Measurements from ENCODE around the gene VGLL4.
"Not testable (repeated sequence)": the region's sequence is repeated elsewhere in the genome, so short reads cannot be mapped to it uniquely, and the experiment has no call there.

VGLL4 gene

DNA sequence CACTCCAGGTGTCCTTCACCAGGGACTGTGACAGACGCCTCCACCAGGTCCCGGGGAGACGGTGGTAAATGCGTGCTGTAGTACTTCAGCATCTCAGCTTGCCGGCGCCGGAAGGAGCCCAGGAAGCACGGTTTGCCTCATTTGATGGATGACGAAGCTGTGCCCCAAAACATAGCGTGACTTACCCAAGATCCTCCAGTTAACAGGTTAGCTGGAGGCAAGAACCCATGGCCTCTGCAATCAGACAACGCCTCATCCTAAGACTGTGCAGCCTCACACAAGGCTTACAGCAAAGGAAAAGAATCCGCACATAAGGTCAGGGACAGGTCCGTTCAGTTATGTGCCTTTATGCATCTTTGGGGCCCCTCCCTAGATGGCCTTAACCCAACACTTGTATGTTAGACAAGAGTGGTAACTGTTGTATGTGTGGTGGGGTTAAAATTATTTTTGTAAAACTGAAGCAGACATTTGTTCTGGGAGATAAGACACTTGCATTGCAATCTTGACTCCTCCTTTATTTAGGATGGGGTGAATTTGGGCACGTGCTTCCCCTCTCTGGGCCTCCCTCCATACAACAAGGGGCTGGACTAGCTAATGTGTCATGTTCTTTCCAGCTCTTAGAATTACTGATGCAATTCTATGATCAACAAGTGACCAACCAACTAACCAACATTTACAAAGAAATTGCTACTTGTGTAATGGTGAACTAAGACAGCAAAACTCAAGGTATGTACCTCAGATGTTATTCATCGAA is 39.4 kb downstream of the VGLL4 start:
- DNase-seq, result no peak

DNA sequence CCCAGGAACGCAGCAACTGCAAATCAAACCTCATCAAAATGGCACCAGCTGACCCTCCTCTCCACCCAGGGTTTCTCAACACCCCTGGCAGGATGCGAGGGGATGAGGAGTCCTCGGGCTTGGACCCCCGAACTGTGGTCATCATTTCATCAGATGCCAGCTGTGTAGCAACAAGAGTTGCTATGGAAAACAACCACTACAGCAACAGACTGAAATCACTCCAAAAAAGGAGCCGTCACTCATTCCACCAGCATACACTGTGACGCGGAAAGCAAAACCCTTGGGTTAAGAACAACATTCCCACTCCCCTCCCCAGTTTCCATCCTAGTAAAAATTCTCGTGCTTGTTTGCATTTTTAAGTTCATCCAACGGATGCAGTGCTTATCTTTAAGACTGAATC is 40.1 kb downstream of the VGLL4 start:
- no peak for DNase-seq

DNA sequence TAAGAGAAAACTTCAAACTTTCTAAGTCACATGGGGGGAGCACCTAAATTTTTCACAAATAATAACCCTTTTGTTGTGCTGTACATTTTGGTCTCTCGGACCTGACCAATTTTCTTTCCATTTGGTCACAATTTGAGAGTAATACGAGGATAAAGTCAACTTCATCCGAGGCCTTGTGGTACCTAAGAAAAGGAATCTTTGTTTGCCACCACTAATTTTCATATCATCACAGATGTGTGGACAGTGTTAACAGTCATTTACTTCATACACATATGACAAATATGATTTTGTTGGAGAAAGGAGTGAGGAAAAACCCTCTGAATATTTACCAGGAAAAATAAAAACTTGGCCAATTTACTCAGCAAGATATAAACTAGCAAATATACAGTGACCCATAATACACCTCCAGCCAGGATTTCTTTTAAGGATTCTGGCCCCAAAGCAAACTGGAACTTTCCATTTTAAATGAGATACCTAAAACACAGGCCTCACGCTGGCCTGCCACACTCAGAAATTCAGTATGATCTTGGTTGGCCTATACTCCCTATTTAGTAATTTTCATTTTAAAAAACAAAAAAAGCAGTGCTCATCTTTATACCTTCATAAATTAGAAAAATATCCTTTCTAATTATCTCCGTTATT is 40.7 kb downstream of the VGLL4 start:
- no peak for DNase-seq

DNA sequence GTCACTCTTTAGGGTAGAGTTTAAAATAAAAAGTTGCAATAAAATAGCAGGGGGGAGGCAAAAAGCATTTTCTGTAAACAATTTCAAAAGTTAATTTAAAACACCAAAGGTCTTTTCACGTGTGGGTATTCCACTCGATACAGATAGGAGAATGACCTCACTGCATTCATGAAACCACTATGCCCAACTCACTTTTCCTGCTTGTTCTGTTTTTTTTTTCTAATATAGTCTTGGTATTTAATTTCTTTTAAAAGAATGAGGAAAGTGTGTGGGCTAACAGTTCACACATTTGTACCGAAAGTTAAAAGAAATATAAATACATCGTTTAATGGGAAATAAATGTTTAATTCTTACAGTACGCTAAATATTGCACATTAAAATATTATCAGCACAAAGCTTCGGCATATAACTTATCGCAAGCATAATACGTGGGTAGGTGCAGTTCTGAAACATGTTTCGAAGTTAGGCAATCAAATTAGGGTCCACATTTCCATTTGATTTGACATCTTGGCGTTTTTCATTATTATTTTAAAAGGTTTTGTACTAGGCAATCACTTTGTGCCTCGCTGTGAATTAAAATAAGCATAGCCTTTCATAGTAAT is 41.4 kb downstream of the VGLL4 start:
- no peak for DNase-seq

DNA sequence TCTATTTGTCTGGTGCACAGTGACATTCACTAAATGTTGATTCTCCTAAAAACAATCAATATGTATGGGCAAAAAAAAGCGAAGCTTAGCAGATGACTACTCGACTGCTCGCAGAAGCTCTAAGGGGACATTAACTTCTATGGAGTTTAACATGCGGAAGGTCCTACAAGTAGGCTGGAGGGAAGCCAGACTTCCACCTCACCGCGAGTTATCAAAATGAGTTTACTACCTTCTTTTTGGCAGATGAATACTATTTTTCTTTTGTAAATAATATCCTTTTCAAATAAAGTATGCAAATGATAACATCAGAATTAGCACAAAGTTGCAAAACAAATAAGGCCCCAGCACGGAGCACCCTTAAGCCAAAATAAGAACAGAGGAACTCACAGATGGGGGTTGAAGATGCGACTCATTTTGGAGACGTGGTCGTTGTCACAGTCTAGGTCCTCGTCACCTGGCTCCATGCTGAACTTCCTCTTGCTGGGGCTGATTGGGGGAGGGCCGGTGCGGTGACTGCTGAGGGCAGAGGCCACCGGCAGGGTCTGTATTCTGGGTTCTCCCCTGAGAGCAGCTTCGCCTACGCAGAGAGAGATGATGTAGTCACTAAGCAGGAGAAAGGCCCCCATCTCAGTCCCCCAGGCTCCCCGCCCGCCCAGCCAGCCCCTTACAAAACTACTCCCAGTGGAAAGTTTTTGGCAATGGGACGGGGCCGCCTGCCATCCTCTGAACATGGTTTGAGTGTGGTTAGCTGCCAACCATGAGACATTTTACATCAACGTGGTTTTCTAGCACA is 42.1 kb downstream of the VGLL4 start:
- DNase-seq, result no peak

DNA sequence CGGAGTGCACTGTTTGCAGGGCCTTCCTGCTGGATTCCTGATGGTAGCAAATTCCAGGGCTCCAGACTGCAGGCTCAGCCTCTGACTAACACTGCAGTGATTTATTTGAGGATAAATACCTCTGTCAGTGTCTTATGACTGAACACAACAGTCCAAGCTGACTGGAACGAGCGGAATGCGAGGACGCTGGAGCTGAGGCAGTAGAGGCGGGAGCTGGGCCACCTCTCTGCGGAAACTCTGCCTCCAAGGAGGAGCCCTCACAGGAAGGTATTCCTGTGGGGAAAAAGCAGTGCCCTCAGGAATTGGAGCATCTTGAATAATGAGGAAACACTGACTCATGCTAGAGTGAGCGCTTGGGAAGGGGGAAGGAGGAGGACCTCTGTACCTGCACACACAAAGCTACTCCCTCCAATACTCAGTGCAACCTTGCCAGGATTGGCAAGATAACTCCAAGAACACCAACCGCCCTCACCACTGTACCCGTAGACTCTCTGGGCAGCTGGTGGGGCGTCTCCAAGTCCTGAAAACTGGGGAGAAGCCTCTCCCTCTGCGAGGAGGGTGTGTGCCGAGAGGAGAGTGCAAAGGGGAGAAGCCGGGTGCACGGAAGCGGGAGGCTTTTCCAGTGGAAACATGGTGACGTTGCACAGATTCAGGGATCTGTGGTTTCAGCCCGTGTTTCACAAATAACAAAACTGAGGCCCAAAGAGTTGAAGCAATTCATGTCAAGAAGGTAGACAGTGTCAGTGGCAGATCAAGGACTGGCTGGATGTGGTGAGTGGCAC is 43.0 kb downstream of the VGLL4 start:
- no peak for DNase-seq

DNA sequence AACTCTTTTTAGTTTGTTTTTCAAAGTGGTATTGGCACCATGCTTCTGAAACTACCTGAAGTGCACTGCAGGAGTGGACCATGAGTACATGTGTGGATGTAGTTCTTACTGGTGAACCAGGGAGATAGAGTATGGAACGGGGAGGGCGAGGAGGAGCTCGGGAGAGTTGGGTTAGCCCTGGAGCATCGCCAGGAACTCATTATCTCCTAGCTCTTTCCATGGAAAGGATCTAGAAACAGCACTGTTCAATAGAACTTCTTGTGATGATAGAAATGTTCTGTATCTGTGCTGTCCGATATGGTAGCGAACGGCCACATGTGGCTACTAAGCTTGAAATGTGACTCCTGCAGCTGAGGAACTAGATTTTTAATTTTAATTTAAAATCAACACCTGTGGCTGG is 47.3 kb downstream of the VGLL4 start:
- DNase-seq, result no peak

DNA sequence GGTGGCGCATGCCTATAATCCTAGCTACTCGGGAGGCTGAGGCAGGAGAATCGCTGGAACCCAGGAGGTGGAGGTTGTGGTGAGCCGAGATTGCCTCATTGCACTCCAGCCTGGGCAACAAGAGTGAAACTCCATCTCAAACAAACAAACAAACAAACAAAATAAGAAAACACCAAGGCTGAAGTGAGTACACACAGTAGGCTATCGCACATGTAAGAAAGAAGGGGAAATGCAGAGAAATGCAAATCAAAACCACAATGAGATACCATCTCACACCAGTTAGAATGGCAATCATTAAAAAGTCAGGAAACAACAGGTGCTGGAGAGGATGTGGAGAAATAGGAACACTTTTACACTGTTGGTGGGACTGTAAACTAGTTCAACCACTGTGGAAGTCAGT is 48.7 kb downstream of the VGLL4 start:
- DNase-seq, result not testable (repeated sequence)

DNA sequence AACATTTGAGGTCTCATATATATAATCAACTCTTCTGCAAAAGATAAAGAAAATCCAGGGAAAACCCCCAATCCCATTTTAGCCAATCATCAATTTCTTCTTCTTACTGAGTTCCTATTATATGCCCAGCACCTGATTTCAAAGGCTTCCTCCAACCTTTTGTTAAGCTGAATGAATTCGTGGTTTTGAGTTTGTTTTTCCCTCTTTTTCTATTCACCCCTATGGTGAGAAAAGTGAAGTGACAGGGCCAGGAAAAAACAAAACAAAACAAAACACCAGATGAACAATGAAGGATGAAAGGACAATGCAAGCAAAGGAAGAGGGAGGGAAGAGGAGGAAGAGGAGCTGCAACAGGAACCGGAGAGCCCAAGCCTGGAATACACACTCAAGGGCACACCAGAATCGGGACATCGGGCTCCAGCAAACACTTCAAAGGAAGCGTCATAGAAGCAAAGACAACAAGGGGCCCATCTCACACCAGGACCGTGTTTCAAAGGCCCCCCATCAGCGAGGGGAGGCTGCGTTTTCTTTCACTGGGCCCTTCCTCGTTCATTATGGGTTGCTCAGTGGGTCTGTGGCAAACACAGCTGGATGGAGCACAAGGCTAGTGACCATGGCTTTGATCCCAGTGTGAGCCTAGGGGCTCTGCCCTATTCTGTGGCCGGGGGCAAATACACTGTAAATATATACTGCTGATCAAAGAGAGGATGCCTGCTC is 50.2 kb downstream of the VGLL4 start:
- DNase-seq, result no peak

DNA sequence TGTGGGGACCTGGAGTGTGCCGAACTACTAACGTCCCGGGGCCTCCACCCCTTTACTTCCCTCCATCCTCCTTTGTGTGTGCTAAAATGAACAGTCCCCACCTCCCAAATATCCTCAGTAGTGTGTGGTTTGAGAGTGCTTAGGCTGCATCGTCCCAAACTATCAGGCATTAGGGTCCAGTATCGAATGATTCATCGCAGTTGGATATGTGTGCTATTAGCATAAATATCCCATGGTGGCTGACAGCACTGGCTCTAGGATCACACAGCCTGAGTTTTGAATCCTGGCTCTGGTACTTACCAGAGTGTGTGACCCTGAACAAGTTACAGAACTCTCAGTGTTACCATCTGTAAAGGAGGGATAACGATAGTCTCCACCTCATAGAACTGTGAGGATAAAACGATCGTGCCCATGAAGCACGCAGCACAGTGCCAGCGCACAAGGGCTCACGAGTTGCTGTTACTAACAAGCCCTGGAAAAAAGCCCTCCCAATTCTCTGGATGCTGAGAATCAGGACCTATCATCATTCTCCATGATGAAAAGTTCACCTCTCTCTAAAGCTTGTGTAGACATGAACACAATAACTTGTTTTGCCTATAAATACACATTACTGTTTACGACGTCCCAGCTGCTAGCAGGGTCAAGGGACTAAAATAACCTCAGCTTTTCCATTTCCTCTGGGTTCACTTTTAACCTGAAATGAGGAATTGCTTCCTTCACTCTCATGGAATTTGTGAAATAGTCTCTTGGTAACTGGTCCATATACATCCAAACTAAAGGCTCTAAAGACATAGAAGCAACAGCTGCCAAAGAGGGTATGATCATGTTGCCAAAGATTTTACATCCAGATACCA is 51.0 kb downstream of the VGLL4 start:
- DNase-seq, result no peak

DNA sequence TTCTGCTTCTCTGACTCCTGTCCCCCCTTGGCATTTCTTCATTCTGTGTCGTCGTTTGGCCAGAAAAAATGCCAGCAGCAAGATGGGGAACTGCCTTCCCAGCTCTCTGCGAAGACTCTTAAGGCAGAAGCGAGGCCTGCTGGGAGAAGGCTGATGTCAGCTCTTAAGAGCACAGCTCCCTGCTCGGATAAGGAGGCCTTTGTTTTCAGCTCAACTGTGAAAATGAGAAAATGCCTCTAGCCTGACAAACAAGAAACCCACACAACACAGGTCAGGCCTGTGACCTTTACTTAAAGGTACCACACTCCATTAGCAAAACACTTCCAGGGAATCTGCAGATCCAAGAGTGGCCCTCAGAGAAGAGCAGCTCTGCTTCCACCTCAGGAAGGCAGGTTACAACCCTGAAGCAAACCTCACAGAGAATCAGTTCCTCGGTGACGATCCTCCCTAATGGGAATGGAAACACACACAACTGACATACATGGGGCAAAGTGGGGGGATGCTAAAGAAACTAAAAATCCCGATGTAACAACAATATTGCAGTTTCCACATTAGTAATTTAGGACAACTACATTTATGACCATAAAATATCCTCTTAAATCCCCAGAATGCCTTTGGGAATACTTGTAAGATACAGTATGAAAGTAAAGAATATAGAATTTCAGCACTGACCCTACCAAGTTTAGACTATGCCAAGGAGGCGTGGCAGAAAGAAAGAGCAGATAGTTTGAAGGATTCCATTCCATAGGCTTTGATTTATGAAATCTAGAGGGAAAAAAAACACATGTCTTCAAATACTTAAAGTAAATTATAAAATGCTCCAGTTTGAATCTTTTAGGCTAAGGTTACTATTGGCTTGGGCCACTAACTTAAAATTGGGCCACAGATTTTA is 52.1 kb downstream of the VGLL4 start:
- no peak for DNase-seq

DNA sequence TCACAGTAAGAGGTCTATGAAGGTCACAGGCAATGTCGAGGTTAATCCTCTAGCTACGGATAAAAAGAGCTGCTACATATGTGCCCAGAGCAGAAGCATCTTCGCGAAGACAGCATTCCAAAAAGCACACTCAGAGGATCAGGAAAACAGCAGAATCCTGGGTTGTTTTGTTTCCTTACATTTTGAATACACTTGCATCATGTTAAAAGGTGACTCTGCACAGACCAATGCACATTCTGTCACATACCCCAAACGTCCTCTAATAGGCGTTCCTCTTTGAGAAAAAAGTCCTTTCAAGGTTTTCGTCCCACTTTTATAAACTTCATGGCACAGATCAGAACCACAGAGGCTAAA is 52.7 kb downstream of the VGLL4 start:
- DNase-seq, result no peak

DNA sequence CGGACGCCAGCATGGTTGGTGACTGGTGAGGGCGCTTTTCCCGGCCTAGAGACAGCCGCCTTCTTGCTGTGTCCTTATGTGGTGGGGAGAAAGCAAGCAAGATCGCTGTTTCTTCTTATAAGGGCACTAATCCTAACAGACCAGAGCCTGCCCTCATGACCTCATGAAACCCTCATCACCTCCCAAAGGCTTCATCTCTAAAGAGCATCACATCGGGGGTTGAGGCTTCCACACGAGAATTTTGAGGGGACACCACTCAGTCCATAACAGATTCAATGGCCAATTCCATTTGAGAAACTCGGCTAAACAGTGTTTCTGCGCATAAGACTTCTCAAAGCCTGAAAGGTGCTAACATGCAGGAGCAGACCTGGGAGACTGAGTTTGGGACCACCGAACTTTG is 54.0 kb downstream of the VGLL4 start:
- DNase-seq, result no peak

DNA sequence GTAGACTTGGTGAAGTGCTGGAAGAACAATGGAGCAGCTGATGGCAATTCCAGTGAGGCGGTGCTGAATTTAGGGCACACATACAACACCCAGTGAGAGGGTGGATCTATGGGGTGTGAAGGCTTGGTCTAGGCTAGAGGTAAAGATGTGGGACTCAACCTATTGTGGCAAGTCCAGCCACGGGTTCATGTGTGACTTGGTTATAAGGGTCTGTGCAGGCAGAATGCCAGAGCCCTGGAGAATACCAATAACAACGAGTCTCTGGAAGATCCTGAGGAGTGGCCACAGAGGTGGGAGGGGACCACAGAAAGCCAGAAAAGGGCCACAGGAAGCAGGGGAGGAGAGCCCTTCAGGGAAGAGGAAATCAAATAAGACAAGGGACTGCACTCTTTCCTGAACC is 55.0 kb downstream of the VGLL4 start:
- no peak for DNase-seq

DNA sequence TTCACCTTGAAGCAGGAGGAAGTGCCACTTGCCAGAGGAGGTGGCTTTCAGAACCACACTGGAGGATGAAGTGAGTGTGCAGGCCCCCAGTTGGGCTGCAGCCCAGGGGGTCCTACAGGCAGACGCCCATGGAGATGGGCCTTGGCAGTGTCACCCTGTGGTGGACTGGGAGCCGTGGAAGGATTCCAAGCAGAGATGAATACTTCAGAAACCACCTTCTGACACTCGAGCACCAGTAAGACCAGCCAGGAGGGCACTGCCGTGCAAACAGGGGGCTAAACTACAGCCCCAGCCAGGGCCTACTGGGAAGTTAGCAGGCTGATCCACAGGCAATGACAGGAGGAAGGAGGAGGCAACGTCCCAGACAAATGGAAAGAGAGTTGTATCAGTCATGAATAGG is 55.4 kb downstream of the VGLL4 start:
- no peak for DNase-seq

DNA sequence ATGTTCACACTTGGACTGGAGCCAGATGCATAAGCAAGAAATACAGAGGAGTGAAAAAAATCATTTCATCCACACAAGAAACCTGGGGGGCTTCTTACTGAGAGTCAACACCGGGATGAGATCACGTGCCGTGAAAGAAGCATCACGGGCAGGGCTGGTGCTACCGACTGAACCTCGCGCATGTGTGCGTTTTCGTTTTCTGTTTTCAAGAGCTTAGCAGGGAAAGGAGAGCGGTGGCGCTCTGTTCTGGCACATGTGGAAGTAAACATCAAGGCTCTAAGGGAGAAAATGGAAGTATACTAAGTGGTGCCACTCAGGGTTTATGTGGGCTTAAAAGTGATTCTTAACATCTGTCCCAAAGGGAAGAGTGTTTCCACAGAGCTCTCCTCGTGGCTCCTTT is 55.9 kb downstream of the VGLL4 start:
- no peak for DNase-seq

DNA sequence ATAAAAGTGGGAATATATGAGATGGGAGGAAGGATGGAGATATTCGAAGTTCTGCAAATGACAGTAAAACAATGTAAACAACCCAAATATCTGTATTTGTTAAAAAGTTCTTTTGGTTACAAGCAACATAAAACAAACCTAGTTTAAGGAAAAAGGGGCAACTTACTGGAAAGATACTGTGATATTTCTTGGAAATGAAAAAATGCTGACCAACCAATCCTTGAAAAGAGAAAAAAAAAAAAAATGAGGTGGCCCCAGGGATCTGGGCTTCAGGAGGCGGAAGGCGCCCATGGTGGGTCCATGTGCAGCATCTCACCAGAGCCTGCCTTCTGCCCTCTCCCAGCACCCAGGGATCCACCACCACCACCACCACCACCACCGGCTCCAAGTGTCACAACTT is 59.1 kb downstream of the VGLL4 start:
- no peak for DNase-seq

DNA sequence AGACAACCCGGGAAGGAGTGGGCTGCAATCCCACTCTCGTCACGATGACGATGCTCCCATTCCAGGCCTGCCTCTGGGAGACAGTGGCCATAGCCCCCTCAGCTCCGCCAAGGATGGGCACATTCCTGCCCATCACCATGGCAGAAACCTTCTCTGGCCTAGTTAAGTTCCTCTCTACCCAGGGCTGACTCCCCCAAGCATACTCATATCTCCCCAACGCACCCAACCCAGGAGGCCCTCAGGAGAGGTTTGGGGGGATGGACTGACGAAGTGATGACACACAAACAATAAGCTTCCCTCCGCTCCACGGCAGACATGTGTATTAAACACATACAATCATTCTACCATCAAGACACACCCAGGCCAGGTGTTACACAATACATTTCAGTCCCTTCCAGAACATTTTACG is 60.1 kb downstream of the VGLL4 start:
- DNase-seq, result no peak

DNA sequence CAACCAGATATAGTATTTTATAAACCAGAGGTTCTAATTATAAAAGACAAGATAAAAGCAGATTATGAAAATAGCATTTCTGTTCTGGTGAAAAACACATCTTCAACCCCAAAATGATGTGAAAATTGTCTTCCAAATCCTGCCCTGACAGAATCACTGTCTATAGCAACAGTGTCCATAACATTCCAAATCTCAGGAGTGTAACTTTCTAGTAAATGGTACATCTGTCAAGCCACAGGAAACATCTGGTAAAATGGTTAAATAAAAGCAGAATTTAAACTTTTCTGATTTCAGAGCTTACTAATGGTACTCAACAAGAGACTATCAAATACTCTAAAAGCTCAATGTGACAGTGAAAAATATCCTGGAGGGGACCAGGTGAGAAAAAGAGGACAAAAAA is 60.5 kb downstream of the VGLL4 start:
- no peak for DNase-seq

Measured in NCI-H524 treated with DMSO at 0.1 percent for 48 hours (cell line).